Endothelial cell of coronary artery (primary cell): ENCODE results near the gene AGMAT. TPM values are rescaled to one million over a fixed set of nuclear protein-coding genes. Genes with fewer than 3 reads are reported as not detected.

Experiments
- total RNA-seq: library from RNA; depleted of rRNA; stranded (reverse); fragments of >200 nt; gene quantifications from 2 replicates; pipeline ENCODE4 v1.2.3, GENCODE V29; 2014

AGMAT gene, protein sequence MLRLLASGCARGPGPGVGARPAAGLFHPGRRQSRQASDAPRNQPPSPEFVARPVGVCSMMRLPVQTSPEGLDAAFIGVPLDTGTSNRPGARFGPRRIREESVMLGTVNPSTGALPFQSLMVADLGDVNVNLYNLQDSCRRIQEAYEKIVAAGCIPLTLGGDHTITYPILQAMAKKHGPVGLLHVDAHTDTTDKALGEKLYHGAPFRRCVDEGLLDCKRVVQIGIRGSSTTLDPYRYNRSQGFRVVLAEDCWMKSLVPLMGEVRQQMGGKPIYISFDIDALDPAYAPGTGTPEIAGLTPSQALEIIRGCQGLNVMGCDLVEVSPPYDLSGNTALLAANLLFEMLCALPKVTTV
- 0.27 and 0.38 TPM in 2 replicates for total RNA-seq

GRCh38 chr1:15584489-15585363 is at the start of gene AGMAT:
Gene AGMAT, minus strand, starts transcription at chr1:15585051. Its CDS starts 84 bp downstream, at chr1:15584967.

GRCh38 chr1:15617173-15618076 is 32.6 kb upstream of the AGMAT start, which contains the start of gene DDI2:
Gene DDI2, plus strand, starts transcription at chr1:15617458. Its CDS starts 213 bp downstream, at chr1:15617671.

DNA sequence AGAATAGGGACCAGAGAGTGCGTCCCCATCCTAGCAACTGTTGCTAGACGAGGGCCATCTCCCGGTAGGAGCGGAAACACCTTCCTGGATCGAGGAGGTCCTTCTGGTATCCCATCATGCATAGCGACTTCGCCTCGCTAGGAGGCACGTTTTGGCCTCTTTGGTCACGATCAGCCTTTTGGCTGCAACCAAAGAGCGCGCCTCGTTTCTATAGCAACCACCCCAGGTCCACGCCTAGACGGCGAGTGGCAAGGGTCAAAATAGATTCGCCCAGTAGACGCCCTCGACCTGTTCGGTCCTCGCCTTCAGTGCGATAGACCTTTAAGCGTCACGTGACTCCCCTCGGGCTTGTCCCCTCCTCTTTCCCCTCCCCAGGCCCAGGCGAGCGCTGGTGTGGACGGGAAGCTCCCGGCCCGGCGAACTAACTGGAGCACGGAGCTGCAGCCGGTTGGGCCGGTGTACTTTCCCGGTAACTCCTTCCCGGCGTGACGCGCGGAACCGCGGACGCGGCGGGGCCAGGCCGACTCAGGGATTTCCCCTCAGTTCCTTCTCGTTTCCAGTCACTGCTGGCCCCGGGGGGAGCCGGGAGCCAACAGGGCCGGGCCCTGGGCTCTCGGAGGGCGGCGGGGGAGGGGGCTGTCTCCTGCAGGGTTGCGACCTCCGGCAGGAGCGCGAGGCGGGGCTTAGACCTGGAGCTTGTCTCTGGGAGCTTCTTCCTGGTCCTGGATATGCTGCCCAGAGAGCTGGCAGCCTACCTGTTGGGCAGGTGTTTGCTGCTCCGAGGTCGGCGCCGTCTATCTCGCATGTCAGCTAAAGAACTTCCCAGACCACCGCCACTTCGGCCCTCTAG is 58.1 kb downstream of the AGMAT start, which contains the start of gene DNAJC16:
DNAJC16 (plus strand) TSS at position 359 of the 850 bp plus-strand sequence. CDS start 2,258 bp downstream, outside the sequence.

DNA sequence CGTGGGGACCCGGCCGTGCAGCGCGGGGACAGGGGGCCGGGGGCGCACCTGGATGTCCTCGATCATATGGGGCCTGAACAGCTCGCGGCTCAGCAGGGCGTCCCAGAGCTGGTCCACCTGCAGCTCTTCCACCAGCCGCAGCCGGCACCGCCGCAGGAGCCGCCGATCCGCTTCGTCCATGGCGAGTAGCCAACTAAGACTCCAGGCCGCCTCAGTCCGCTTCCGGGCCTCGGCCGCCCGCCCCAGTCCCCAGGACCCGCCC is 60.9 kb downstream of the AGMAT start, which contains the start of gene CASP9:
CASP9 (minus strand) TSS at position 195 of the 262 bp plus-strand sequence; CDS start at position 180, 15 bp downstream.

Other genes with a start within 250 kb of the AGMAT start
- gene EFHD2, start 175.2 kb downstream of the AGMAT start, total RNA-seq = 30.3 and 57.5 TPM in 2 replicates
- gene CTRC, start 146.6 kb downstream of the AGMAT start, total RNA-seq = 0.09 TPM in 1 of 2 replicates, not detected in the other
- 0.19 TPM in 1 of 2 replicates, not detected in the other for gene CELA2A, start 128.3 kb downstream of the AGMAT start, total RNA-seq
- gene CELA2B, start 108.9 kb downstream of the AGMAT start, total RNA-seq = not detected in 2 replicates
- gene CASP9, start 60.8 kb downstream of the AGMAT start, total RNA-seq = 4.0 and 4.4 TPM in 2 replicates
- gene DNAJC16, start 58.2 kb downstream of the AGMAT start, total RNA-seq = 13.2 and 15.6 TPM in 2 replicates
- gene DDI2, start 32.4 kb upstream of the AGMAT start, total RNA-seq = 14.3 and 17.9 TPM in 2 replicates
- gene PLEKHM2, start 99.3 kb upstream of the AGMAT start, total RNA-seq = 44.3 and 60.0 TPM in 2 replicates
- gene SLC25A34, start 151.2 kb upstream of the AGMAT start, total RNA-seq = 0.18 and 0.38 TPM in 2 replicates
- not detected in 2 replicates for gene TMEM82, start 157.4 kb upstream of the AGMAT start, total RNA-seq
- 230 and 319 TPM in 2 replicates for gene FBLIM1, start 173.7 kb upstream of the AGMAT start, total RNA-seq
- gene UQCRHL, start 222.6 kb upstream of the AGMAT start, total RNA-seq = 13.7 and 14.3 TPM in 2 replicates